HUES6 (cell line): ENCODE measurements around the gene SAT1.

ENCODE experiments used
- H3K27ac ChIP-seq: 2 replicates; pipeline ENCODE4 v1.7.0; 2013; ENCODE audit warnings: low read depth, mild to moderate bottlenecking, low read length, inconsistent platforms
- H3K27me3 ChIP-seq: 2 replicates; pipeline ENCODE4 v1.6.1; 2013; ENCODE audit warnings: low read length; ENCODE audit not compliant: control insufficient read depth, insufficient read depth
- H3K36me3 ChIP-seq: 2 replicates; pipeline ENCODE4 v1.6.1; 2013; ENCODE audit warnings: low read length; ENCODE audit not compliant: control insufficient read depth, insufficient read depth
- H3K4me1 ChIP-seq: 2 replicates; pipeline ENCODE4 v1.6.1; 2013; ENCODE audit warnings: low read length; ENCODE audit not compliant: control insufficient read depth, insufficient read depth
- H3K4me3 ChIP-seq: 2 replicates; pipeline ENCODE4 v1.5.1; 2013; ENCODE audit warnings: low read depth, low read length
- H3K9ac ChIP-seq: one replicate; pipeline ENCODE4 v1.6.1; 2013; ENCODE audit warnings: mild to moderate bottlenecking, low read length
- H3K9me3 ChIP-seq: 2 replicates; pipeline ENCODE4 v1.6.1; 2013; ENCODE audit warnings: low read depth, low read length; ENCODE audit not compliant: control insufficient read depth, insufficient read depth

Gene SAT1

GRCh38 chrX:23810279-23810678 lies 27.3 kb downstream of the SAT1 start:
- H3K9me3 ChIP-seq, result no peaks in the 10 kb centered on the region; the same call in 1 of the 2 replicates
- H3K4me3 ChIP-seq, result no peak overlapping the region
- peaks cover 8% of the 10 kb centered on the region for H3K4me1 ChIP-seq
- H3K36me3 ChIP-seq, result no peaks in the 10 kb centered on the region
- no peak overlapping the region for H3K9ac ChIP-seq
- H3K27me3 ChIP-seq, result no peaks in the 10 kb centered on the region; the same call in 1 of the 2 replicates
- H3K27ac ChIP-seq, result no peak overlapping the region

GRCh38 chrX:23811108-23811651 lies 28.2 kb downstream of the SAT1 start:
- no peak overlapping the region for H3K27ac ChIP-seq
- H3K4me3 ChIP-seq, result no peak overlapping the region
- H3K36me3 ChIP-seq, result no peaks in the 10 kb centered on the region

GRCh38 chrX:23811656-23812055 lies 28.7 kb downstream of the SAT1 start:
- Histone ChIP-seq H3K27me3 (no peaks in the 10 kb centered on the region; the same call in 1 of the 2 replicates), H3K9ac (no peak overlapping the region), H3K9me3 (no peaks in the 10 kb centered on the region; the same call in 1 of the 2 replicates)

More at GRCh38 chrX:23811108-23811651, 28.2 kb downstream of the SAT1 start:
- no peaks in the 10 kb centered on the region; the same call in 1 of the 2 replicates for H3K27me3 ChIP-seq
- no peaks in the 10 kb centered on the region; the same call in 1 of the 2 replicates for H3K9me3 ChIP-seq
- no peak overlapping the region for H3K9ac ChIP-seq
- H3K4me1 ChIP-seq, result peaks cover 8% of the 10 kb centered on the region

GRCh38 chrX:23813808-23814207 lies 30.8 kb downstream of the SAT1 start:
- Histone ChIP-seq H3K9me3 (no peaks in the 10 kb centered on the region; the same call in 1 of the 2 replicates), H3K4me3 (no peak overlapping the region), H3K9ac (no peak overlapping the region), H3K36me3 (no peaks in the 10 kb centered on the region), H3K4me1 (no peaks in the 10 kb centered on the region), H3K27ac (no peak overlapping the region), H3K27me3 (no peaks in the 10 kb centered on the region; the same call in 1 of the 2 replicates)

More at GRCh38 chrX:23811656-23812055, 28.7 kb downstream of the SAT1 start:
- Histone ChIP-seq H3K4me1 (peaks cover 8% of the 10 kb centered on the region), H3K4me3 (no peak overlapping the region), H3K36me3 (no peaks in the 10 kb centered on the region), H3K27ac (no peak overlapping the region)

GRCh38 chrX:23815376-23815775 lies 32.4 kb downstream of the SAT1 start:
- no peaks in the 10 kb centered on the region; the same call in 1 of the 2 replicates for H3K27me3 ChIP-seq
- no peak overlapping the region for H3K27ac ChIP-seq
- no peak overlapping the region for H3K4me3 ChIP-seq
- H3K36me3 ChIP-seq, result no peaks in the 10 kb centered on the region
- no peak overlapping the region for H3K9ac ChIP-seq
- H3K9me3 ChIP-seq, result no peaks in the 10 kb centered on the region; the same call in 1 of the 2 replicates
- H3K4me1 ChIP-seq, result no peaks in the 10 kb centered on the region

GRCh38 chrX:23816179-23816578 lies 33.2 kb downstream of the SAT1 start:
- H3K9ac ChIP-seq, result no peak overlapping the region
- H3K27me3 ChIP-seq, result no peaks in the 10 kb centered on the region; the same call in 1 of the 2 replicates
- H3K27ac ChIP-seq, result no peak overlapping the region
- no peaks in the 10 kb centered on the region for H3K36me3 ChIP-seq
- no peak overlapping the region for H3K4me3 ChIP-seq
- no peaks in the 10 kb centered on the region; the same call in 1 of the 2 replicates for H3K9me3 ChIP-seq
- no peaks in the 10 kb centered on the region for H3K4me1 ChIP-seq

- H3K27ac ChIP-seq, result no peak overlapping the region
- H3K27me3 ChIP-seq, result no peaks in the 10 kb centered on the region; the same call in 1 of the 2 replicates
- no peak overlapping the region for H3K4me3 ChIP-seq
- H3K4me1 ChIP-seq, result no peaks in the 10 kb centered on the region
- no peak overlapping the region for H3K9ac ChIP-seq
- no peaks in the 10 kb centered on the region; the same call in 1 of the 2 replicates for H3K9me3 ChIP-seq
- no peaks in the 10 kb centered on the region for H3K36me3 ChIP-seq
Observed at GRCh38 chrX:23817979-23818336, 35.0 kb downstream of the SAT1 start.

GRCh38 chrX:23819385-23820234 lies 36.6 kb downstream of the SAT1 start:
- Histone ChIP-seq H3K4me3 (no peak overlapping the region), H3K36me3 (no peaks in the 10 kb centered on the region), H3K4me1 (no peaks in the 10 kb centered on the region), H3K27ac (no peak overlapping the region), H3K9me3 (no peaks in the 10 kb centered on the region), H3K27me3 (no peaks in the 10 kb centered on the region; the same call in 1 of the 2 replicates), H3K9ac (no peak overlapping the region)

GRCh38 chrX:23820235-23820782 lies 37.3 kb downstream of the SAT1 start:
- H3K27me3 ChIP-seq, result no peaks in the 10 kb centered on the region; the same call in 1 of the 2 replicates
- no peaks in the 10 kb centered on the region for H3K4me1 ChIP-seq
- H3K9me3 ChIP-seq, result no peaks in the 10 kb centered on the region
- no peaks in the 10 kb centered on the region for H3K36me3 ChIP-seq
- no peak overlapping the region for H3K4me3 ChIP-seq
- H3K27ac ChIP-seq, result no peak overlapping the region
- H3K9ac ChIP-seq, result no peak overlapping the region

- Histone ChIP-seq H3K9me3 (no peaks in the 10 kb centered on the region), H3K4me3 (no peak overlapping the region), H3K9ac (no peak overlapping the region), H3K36me3 (no peaks in the 10 kb centered on the region), H3K27ac (no peak overlapping the region), H3K27me3 (no peaks in the 10 kb centered on the region; the same call in 1 of the 2 replicates), H3K4me1 (no peaks in the 10 kb centered on the region)
Observed at GRCh38 chrX:23821847-23822246, 38.9 kb downstream of the SAT1 start.

- no peak overlapping the region for H3K9ac ChIP-seq
- no peaks in the 10 kb centered on the region; the same call in 1 of the 2 replicates for H3K27me3 ChIP-seq
- H3K27ac ChIP-seq, result no peak overlapping the region
Observed at GRCh38 chrX:23822397-23822796, 39.4 kb downstream of the SAT1 start.

More at GRCh38 chrX:23822397-23822796, 39.4 kb downstream of the SAT1 start:
- Histone ChIP-seq H3K4me1 (no peaks in the 10 kb centered on the region), H3K9me3 (no peaks in the 10 kb centered on the region), H3K36me3 (no peaks in the 10 kb centered on the region), H3K4me3 (no peak overlapping the region)
